HEK293T (cell line): ENCODE measurements around the gene MAGEB2.

Experiments used
- ARNT ChIP-seq: fragments of 450-650 bp; IDR thresholded peaks from 2 replicates; pipeline ENCODE4 v1.6.1; 2017; ENCODE audit warnings: mild to moderate bottlenecking
- BHLHE40 ChIP-seq: fragments of 450-650 bp; IDR thresholded peaks from 2 replicates; pipeline ENCODE4 v1.6.1; 2016; ENCODE audit warnings: mild to moderate bottlenecking, moderate library complexity, borderline replicate concordance
- ELF4 ChIP-seq: fragments of 450-650 bp; IDR thresholded peaks from 2 replicates; pipeline ENCODE4 v1.6.1; 2017; ENCODE audit warnings: antibody characterized with exemption
- FOXA1 ChIP-seq: fragments of 450-650 bp; IDR thresholded peaks from 2 replicates; pipeline ENCODE4 v1.6.1; 2016; ENCODE audit warnings: mild to moderate bottlenecking
- FOXK2 ChIP-seq: fragments of 450-650 bp; IDR thresholded peaks from 2 replicates; pipeline ENCODE4 v1.6.1; 2016; ENCODE audit warnings: mild to moderate bottlenecking
- FOXM1 ChIP-seq: fragments of 450-650 bp; IDR thresholded peaks from 2 replicates; pipeline ENCODE4 v1.6.1; 2017; ENCODE audit warnings: mild to moderate bottlenecking, borderline replicate concordance
- LEF1 ChIP-seq: fragments of 450-650 bp; IDR thresholded peaks from 2 replicates; pipeline ENCODE4 v1.6.1; 2017; ENCODE audit warnings: mild to moderate bottlenecking, borderline replicate concordance
- NFRKB ChIP-seq: fragments of 450-650 bp; IDR thresholded peaks from 2 replicates; pipeline ENCODE4 v1.6.1; 2016; ENCODE audit warnings: mild to moderate bottlenecking, moderate library complexity
- SUZ12 ChIP-seq: fragments of 450-650 bp; IDR thresholded peaks from 2 replicates; pipeline ENCODE4 v1.6.1; 2016; ENCODE audit warnings: mild to moderate bottlenecking
- ZNF384 ChIP-seq: fragments of 450-650 bp; IDR thresholded peaks from 2 replicates; pipeline ENCODE4 v1.6.1; 2016

GRCh38 chrX:30217465-30217864, 2.1 kb downstream of the MAGEB2 start:
- TF ChIP-seq FOXK2 (no peak), ARNT (no peak), FOXA1 (no peak), ELF4 (no peak), FOXM1 (no peak), LEF1 (no peak), SUZ12 (no peak), BHLHE40 (no peak), NFRKB (no peak), ZNF384 (no peak)
